ELF-1 (cell line): ENCODE results near the gene MGAT5.

Experiments
- DNase-seq: peaks from one replicate; pipeline ENCODE4 v3.0.0-alpha.2; 2016; ENCODE audit warnings: low read depth, low spot score

MGAT5 gene

GRCh38 chr2:134256956-134257355 is 3.1 kb downstream of the MGAT5 start:
- DNase-seq: no peak

- DNase-seq: no peak
Observed at GRCh38 chr2:134257509-134257908, 3.6 kb downstream of the MGAT5 start.

GRCh38 chr2:134257965-134258683 is 4.3 kb downstream of the MGAT5 start:
- DNase-seq: no peak

GRCh38 chr2:134258684-134259388 is 5.0 kb downstream of the MGAT5 start:
- DNase-seq: no peak

- DNase-seq: no peak
Observed at GRCh38 chr2:134259571-134259970, 5.7 kb downstream of the MGAT5 start.

- no peak for DNase-seq
Observed at GRCh38 chr2:134259994-134260393, 6.1 kb downstream of the MGAT5 start.

- no peak for DNase-seq
Observed at GRCh38 chr2:134260713-134261112, 6.8 kb downstream of the MGAT5 start.

- DNase-seq: no peak
Observed at GRCh38 chr2:134261398-134262131, 7.7 kb downstream of the MGAT5 start.

GRCh38 chr2:134262684-134263083 is 8.8 kb downstream of the MGAT5 start:
- DNase-seq: no peak

- no peak for DNase-seq
Observed at GRCh38 chr2:134268265-134268664, 14.4 kb downstream of the MGAT5 start.

GRCh38 chr2:134269230-134269629 is 15.4 kb downstream of the MGAT5 start:
- no peak for DNase-seq

GRCh38 chr2:134269972-134270735 is 16.3 kb downstream of the MGAT5 start:
- no peak for DNase-seq

GRCh38 chr2:134271758-134272157 is 17.9 kb downstream of the MGAT5 start:
- no peak for DNase-seq

GRCh38 chr2:134272806-134273205 is 18.9 kb downstream of the MGAT5 start:
- no peak for DNase-seq

- DNase-seq: no peak
Observed at GRCh38 chr2:134273256-134273983, 19.5 kb downstream of the MGAT5 start.

GRCh38 chr2:134274121-134274520 is 20.2 kb downstream of the MGAT5 start:
- no peak for DNase-seq

- no peak for DNase-seq
Observed at GRCh38 chr2:134275058-134275862, 21.4 kb downstream of the MGAT5 start.

GRCh38 chr2:134276381-134277172 is 22.7 kb downstream of the MGAT5 start:
- no peak for DNase-seq

GRCh38 chr2:134277223-134277622 is 23.4 kb downstream of the MGAT5 start:
- DNase-seq: no peak
